Immature natural killer cell (primary cell): ENCODE data around the gene CST4. TPM values are rescaled to one million over a fixed set of nuclear protein-coding genes. Genes with fewer than 3 reads are reported as not detected.
"Not testable (repeated sequence)": the region's sequence is repeated elsewhere in the genome, so short reads cannot be mapped to it uniquely, and the experiment has no call there.

Experiments
- DNase-seq, 3 donors: peaks; one replicate each; pipeline ENCODE4 v3.0.0; 2022; ENCODE audit warnings: mixed read lengths in 1 of 3
- H3K27ac Mint-ChIP-seq, 6 donors: one replicate each; pipeline ENCODE4 v1.8.0; 2020; ENCODE audit warnings: mixed read lengths in 6 of 6, mild to moderate bottlenecking in 5 of 6, inconsistent platforms in 4 of 6, moderate library complexity in 3 of 6
- H3K27me3 Mint-ChIP-seq, 3 donors: one replicate each; pipeline ENCODE4 v1.8.0; 2020 to 2021; ENCODE audit warnings: low read depth in 3 of 3, mild to moderate bottlenecking in 3 of 3, mixed read lengths in 3 of 3, moderate library complexity in 3 of 3, inconsistent platforms in 1 of 3
- H3K36me3 Mint-ChIP-seq, 3 donors: one replicate each; pipeline ENCODE4 v1.8.0; 2020; ENCODE audit warnings: mixed read lengths in 3 of 3, inconsistent platforms in 2 of 3, mild to moderate bottlenecking in 2 of 3
- H3K4me1 Mint-ChIP-seq, 2 donors: one replicate each; pipeline ENCODE4 v1.8.0; 2020; ENCODE audit warnings: inconsistent platforms in 2 of 2, mild to moderate bottlenecking in 2 of 2, mixed read lengths in 2 of 2, moderate library complexity in 1 of 2
- H3K4me3 Mint-ChIP-seq, 5 donors: one replicate each; pipeline ENCODE4 v1.8.0; 2020; ENCODE audit warnings: mild to moderate bottlenecking in 5 of 5, mixed read lengths in 5 of 5, inconsistent platforms in 3 of 5, moderate library complexity in 3 of 5
- H3K9me3 Mint-ChIP-seq, 6 donors: one replicate each; pipeline ENCODE4 v1.8.0; 2020; ENCODE audit warnings: mild to moderate bottlenecking in 6 of 6, mixed read lengths in 6 of 6, inconsistent platforms in 4 of 6, moderate library complexity in 3 of 6
- polyA plus RNA-seq, 3 donors: library from polyadenylated mRNA; unstranded; fragments of 300-500 nt; fragmentation: Illumina TruSeq; gene quantifications; one replicate each; pipeline ENCODE4 v1.2.3, GENCODE V29; 2021

Gene CST4
- not detected for polyA plus RNA-seq

DNA sequence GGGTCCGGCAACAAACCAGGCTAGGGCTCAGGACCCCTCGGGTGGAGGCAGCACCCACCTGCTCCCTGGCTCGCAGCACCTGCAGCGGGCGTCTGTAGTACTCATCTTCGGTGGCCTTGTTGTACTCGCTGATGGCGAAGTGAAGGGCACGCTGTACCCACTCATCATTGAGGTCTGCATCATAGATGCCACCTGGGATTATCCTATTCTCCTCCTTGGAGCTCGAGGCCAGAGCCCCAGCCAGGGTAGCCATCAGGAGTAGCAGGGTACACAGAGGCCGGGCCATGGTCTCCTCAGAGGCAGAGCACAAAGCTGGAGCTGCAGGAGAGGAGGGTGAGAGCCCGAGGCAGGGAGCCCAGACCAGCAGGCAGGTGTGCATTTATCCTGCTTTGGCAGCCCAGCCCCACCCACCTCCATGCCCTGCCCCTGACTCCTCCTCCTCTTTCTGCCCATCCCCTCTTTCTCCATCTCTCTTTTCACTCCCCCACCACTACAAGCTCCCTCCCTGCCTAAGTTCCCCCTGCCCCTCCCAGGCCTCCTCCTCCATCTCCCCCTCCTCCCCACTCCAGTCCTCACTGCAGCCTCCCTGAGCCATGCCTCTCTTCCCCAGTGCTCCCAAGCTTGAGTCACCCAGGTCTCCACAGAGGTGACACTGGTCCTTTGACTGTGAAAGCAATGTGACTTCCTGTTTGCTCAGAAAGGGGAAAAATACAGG, at the start of gene CST4:
Gene CST4 (minus strand): TSS at position 355 of the 715 bp plus-strand sequence. CDS start 69 bp downstream, at position 286.
- not testable (repeated sequence) for H3K4me3 Mint-ChIP-seq, H3K36me3 Mint-ChIP-seq, DNase-seq, H3K4me1 Mint-ChIP-seq, H3K9me3 Mint-ChIP-seq, H3K27ac Mint-ChIP-seq, H3K27me3 Mint-ChIP-seq

DNA sequence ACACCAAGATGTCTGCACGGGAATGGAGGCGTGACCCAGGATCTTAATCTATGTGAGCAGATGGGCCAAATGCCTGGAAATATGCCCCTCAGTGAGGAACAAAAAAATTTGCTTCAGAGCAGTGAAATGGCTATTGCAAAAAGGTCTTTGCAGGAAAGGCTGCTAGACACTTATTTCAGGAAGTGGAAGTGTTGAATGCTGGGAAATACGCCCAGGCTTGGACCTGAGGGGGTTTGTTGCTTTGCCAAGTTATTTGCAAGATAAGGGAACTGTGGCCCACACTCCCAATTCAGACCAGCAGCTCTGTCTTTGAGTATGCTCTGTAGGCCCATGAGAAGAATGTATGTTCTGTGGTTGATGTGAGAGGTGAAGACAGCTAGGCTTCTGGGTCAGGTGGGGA, 46.6 kb upstream of the CST4 start:
- not testable (repeated sequence) for H3K27ac Mint-ChIP-seq, H3K9me3 Mint-ChIP-seq, DNase-seq, H3K36me3 Mint-ChIP-seq, H3K4me3 Mint-ChIP-seq, H3K4me1 Mint-ChIP-seq
- peaks cover 1 to 38% (median 2%) of the 10 kb centered on the region in 3 donors for H3K27me3 Mint-ChIP-seq

DNA sequence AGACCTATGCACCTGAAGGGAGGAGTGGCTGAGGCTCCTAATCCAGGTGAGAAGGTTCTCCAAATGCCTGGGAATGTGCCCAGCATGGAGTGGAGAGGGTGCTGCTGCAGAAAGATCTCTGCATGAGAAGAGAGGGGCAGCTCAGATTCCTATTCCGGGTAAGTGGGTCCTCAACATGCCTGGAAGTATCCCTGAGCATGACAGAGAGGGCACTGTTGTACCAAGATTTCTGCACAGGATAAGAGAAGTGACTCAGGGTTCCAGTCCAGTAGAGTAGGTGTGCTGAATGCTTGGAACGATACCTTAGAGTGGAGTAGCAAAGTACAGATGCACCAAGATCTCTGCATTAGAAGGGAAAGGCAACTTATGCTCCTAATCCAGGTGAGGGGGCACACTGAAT, 46.1 kb upstream of the CST4 start:
- not testable (repeated sequence) for DNase-seq, H3K36me3 Mint-ChIP-seq, H3K4me3 Mint-ChIP-seq, H3K27ac Mint-ChIP-seq, H3K4me1 Mint-ChIP-seq, H3K9me3 Mint-ChIP-seq
- peaks cover 1 to 35% (median 2%) of the 10 kb centered on the region in 3 donors for H3K27me3 Mint-ChIP-seq

DNA sequence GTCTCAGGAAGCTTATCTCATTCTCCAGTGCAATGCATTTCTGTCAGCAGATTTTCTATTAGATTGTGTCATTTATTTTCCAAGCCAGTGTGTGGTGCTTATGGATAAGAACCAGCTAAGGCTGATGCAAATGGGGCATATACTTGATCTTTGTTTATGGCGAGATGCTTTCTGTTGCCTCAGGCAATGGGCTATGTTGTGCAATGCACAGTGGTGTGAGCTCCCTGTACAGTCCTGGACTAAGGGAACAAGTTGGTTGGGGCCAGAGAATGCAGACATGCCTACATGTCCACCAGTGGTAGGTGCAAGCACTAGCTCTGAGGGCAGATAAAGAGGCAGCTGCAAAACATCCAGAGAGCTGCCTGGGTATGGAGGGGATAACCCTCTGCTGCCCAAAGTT, 45.6 kb upstream of the CST4 start:
- not testable (repeated sequence) for H3K36me3 Mint-ChIP-seq, H3K9me3 Mint-ChIP-seq, H3K4me3 Mint-ChIP-seq, H3K27ac Mint-ChIP-seq, DNase-seq, H3K4me1 Mint-ChIP-seq
- H3K27me3 Mint-ChIP-seq, result peaks cover 1 to 34% (median 2%) of the 10 kb centered on the region in 3 donors

GRCh38 chr20:23727016-23727415, 38.2 kb upstream of the CST4 start:
- Mint-ChIP-seq H3K27me3 (peaks cover 0 to 8% (median 3%) of the 10 kb centered on the region in 3 donors), H3K27ac (no peak overlapping the region), H3K36me3 (no peaks in the 10 kb centered on the region), H3K9me3 (peaks cover 0 to 2% (median 0%) of the 10 kb centered on the region in 6 donors), H3K4me1 (no peaks in the 10 kb centered on the region), H3K4me3 (no peak overlapping the region)
- DNase-seq, result no peak

GRCh38 chr20:23725102-23725501, 36.3 kb upstream of the CST4 start:
- no peaks in the 10 kb centered on the region for H3K36me3 Mint-ChIP-seq
- peaks cover 0 to 2% (median 0%) of the 10 kb centered on the region in 6 donors for H3K9me3 Mint-ChIP-seq
- peaks cover 0 to 6% (median 3%) of the 10 kb centered on the region in 3 donors for H3K27me3 Mint-ChIP-seq
- no peak overlapping the region for H3K4me3 Mint-ChIP-seq
- DNase-seq, result no peak
- no peak overlapping the region for H3K27ac Mint-ChIP-seq
- no peaks in the 10 kb centered on the region for H3K4me1 Mint-ChIP-seq

GRCh38 chr20:23723659-23724307, 34.9 kb upstream of the CST4 start:
- not testable (repeated sequence) for H3K27ac Mint-ChIP-seq, H3K27me3 Mint-ChIP-seq, H3K9me3 Mint-ChIP-seq, H3K4me1 Mint-ChIP-seq, H3K36me3 Mint-ChIP-seq, DNase-seq, H3K4me3 Mint-ChIP-seq

- not testable (repeated sequence) for H3K27ac Mint-ChIP-seq, H3K27me3 Mint-ChIP-seq, H3K36me3 Mint-ChIP-seq, H3K9me3 Mint-ChIP-seq, DNase-seq, H3K4me3 Mint-ChIP-seq, H3K4me1 Mint-ChIP-seq
These were observed 34.0 kb upstream of the CST4 start for GRCh38 chr20:23722851-23723250.

- Mint-ChIP-seq H3K9me3 (peaks cover 0 to 3% (median 0%) of the 10 kb centered on the region in 6 donors), H3K36me3 (no peaks in the 10 kb centered on the region), H3K4me3 (no peak overlapping the region), H3K4me1 (no peaks in the 10 kb centered on the region), H3K27me3 (peaks cover 3 to 10% (median 4%) of the 10 kb centered on the region in 3 donors), H3K27ac (no peak overlapping the region)
- DNase-seq, result no peak
These were observed 33.1 kb upstream of the CST4 start for GRCh38 chr20:23721962-23722361.

- H3K9me3 Mint-ChIP-seq, H3K27ac Mint-ChIP-seq, H3K36me3 Mint-ChIP-seq, DNase-seq, H3K4me3 Mint-ChIP-seq, H3K4me1 Mint-ChIP-seq: not testable (repeated sequence)
- peaks cover 3 to 10% (median 4%) of the 10 kb centered on the region in 3 donors for H3K27me3 Mint-ChIP-seq
These were observed 30.5 kb upstream of the CST4 start for GRCh38 chr20:23719351-23719750.

GRCh38 chr20:23711778-23712177, 22.9 kb upstream of the CST4 start:
- not testable (repeated sequence) for H3K9me3 Mint-ChIP-seq, H3K4me1 Mint-ChIP-seq, H3K36me3 Mint-ChIP-seq, H3K27ac Mint-ChIP-seq, H3K27me3 Mint-ChIP-seq, DNase-seq, H3K4me3 Mint-ChIP-seq

GRCh38 chr20:23710771-23711170, 21.9 kb upstream of the CST4 start:
- peaks cover 0 to 2% (median 0%) of the 10 kb centered on the region in 3 donors for H3K27me3 Mint-ChIP-seq
- no peak overlapping the region for H3K27ac Mint-ChIP-seq
- H3K36me3 Mint-ChIP-seq, result no peaks in the 10 kb centered on the region
- DNase-seq, result no peak
- H3K9me3 Mint-ChIP-seq, result peaks cover 0 to 3% (median 0%) of the 10 kb centered on the region in 6 donors
- no peak overlapping the region for H3K4me3 Mint-ChIP-seq
- no peaks in the 10 kb centered on the region for H3K4me1 Mint-ChIP-seq

DNA sequence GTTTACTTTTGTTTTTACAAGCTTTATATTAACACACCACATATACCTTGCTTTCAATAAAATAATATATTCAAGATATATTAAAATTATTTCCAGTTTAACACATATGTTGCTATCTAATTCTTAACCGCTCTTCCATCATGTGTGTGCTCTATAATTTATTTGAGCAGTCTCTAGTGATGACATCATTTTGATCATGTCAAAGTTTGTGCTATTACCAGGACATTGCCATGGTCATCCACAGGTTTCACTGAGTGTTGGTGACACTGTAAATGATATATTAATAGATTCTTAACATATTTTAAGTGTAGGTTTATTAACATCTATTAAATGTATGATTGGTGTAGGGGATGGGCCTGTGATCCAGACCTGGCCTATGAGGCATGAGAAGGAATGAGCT, 17.1 kb upstream of the CST4 start:
- Mint-ChIP-seq H3K4me3 (no peak overlapping the region), H3K9me3 (peaks cover 0 to 4% (median 0%) of the 10 kb centered on the region in 6 donors), H3K4me1 (no peaks in the 10 kb centered on the region), H3K27ac (no peak overlapping the region), H3K36me3 (no peaks in the 10 kb centered on the region), H3K27me3 (peaks cover 2 to 7% (median 4%) of the 10 kb centered on the region in 3 donors)
- DNase-seq, result no peak

- Mint-ChIP-seq H3K27ac (no peak overlapping the region), H3K4me1 (no peaks in the 10 kb centered on the region), H3K9me3 (peaks cover 0 to 3% (median 0%) of the 10 kb centered on the region in 6 donors), H3K27me3 (peaks cover 4 to 8% (median 4%) of the 10 kb centered on the region in 3 donors), H3K36me3 (no peaks in the 10 kb centered on the region), H3K4me3 (no peak overlapping the region)
- no peak for DNase-seq
These were observed 13.2 kb upstream of the CST4 start for GRCh38 chr20:23702021-23702420.
